Transverse colon (tissue), 4 donors: Measurements from ENCODE around the gene TGFB1.

ENCODE experiments used
- POLR2AphosphoS5 ChIP-seq, 3 donors: sonication (generic); formaldehyde crosslinking; IDR thresholded peaks; one replicate each; pipeline ENCODE4 v1.6.1; 2016; ENCODE audit warnings: antibody characterized with exemption in 3 of 3
- TF ChIP-seq, protein P1 (sequence below), 5 experiments: fragments of 200-600 bp in 3 of 5; fragments of 450-650 bp in 2 of 5; sonication (generic) in 3 of 5; IDR thresholded peaks; 1 replicate in 2 of 5; 2 replicates in 3 of 5; pipeline ENCODE4 v1.5.1; 2016 to 2017; ENCODE audit warnings: antibody characterized with exemption in 5 of 5, inconsistent platforms in 3 of 5, mild to moderate bottlenecking in 2 of 5, moderate library complexity in 1 of 5

GRCh38 chr19:41324231-41324702, 29.5 kb downstream of the TGFB1 start:
- TF ChIP-seq POLR2AphosphoS5 (IDR thresholded peaks at IDR 0.05): no peak
- TF ChIP-seq, protein P1, sequence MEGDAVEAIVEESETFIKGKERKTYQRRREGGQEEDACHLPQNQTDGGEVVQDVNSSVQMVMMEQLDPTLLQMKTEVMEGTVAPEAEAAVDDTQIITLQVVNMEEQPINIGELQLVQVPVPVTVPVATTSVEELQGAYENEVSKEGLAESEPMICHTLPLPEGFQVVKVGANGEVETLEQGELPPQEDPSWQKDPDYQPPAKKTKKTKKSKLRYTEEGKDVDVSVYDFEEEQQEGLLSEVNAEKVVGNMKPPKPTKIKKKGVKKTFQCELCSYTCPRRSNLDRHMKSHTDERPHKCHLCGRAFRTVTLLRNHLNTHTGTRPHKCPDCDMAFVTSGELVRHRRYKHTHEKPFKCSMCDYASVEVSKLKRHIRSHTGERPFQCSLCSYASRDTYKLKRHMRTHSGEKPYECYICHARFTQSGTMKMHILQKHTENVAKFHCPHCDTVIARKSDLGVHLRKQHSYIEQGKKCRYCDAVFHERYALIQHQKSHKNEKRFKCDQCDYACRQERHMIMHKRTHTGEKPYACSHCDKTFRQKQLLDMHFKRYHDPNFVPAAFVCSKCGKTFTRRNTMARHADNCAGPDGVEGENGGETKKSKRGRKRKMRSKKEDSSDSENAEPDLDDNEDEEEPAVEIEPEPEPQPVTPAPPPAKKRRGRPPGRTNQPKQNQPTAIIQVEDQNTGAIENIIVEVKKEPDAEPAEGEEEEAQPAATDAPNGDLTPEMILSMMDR (IDR thresholded peaks at IDR 0.05): no peak
